IMR-90 (cell line): Measurements from ENCODE around the gene MYORG. TPM values are rescaled to one million over a fixed set of nuclear protein-coding genes. Genes with fewer than 3 reads are reported as not detected.

Experiments
- ATAC-seq: fragments of 200-7000 bp; cut with Tn5 transposase; 2 replicates; pipeline ENCODE4 v1.9.1; 2020; ENCODE audit warnings: low read depth, mild to moderate bottlenecking, moderate library complexity
- BruUV-seq: library from RNA; stranded (reverse); fragments of 400-500 nt; replicated peaks from 2 replicates; lab custom pipeline; 2021; lab: Mats Ljungman, UMichigan
- CTCF ChIA-PET: fragments of 300-600 bp; formaldehyde crosslinking; extraction: SDS; loops from one replicate; lab custom pipeline; 2021; ENCODE audit warnings: antibody characterized with exemption; lab: Yijun Ruan, JAX
- POLR2A ChIA-PET: fragments of 300-600 bp; sonication (Branson Sonifier 250); formaldehyde crosslinking; loops from one replicate; lab custom pipeline; 2022; ENCODE audit warnings: antibody characterized with exemption; ENCODE audit not compliant: unreplicated experiment; lab: Charles Lee
- DNase-seq: peaks from one replicate; pipeline ENCODE4 v3.0.0; 2013
- H2AFZ ChIP-seq: replicated peaks from 2 replicates; pipeline ENCODE3; 2013; ENCODE audit warnings: low read length, mild to moderate bottlenecking; ENCODE audit not compliant: poor library complexity
- H2AK5ac ChIP-seq: 2 replicates; pipeline ENCODE4 v1.6.1; 2013; ENCODE audit warnings: low read depth, low read length, inconsistent platforms
- H2AK9ac ChIP-seq: replicated peaks from 2 replicates; pipeline ENCODE3; 2013; ENCODE audit warnings: mild to moderate bottlenecking, low read depth, low read length, moderate library complexity; ENCODE audit not compliant: poor library complexity
- H2BK120ac ChIP-seq: 2 replicates; pipeline ENCODE4 v1.6.1; 2013; ENCODE audit warnings: low read depth, low read length, inconsistent platforms
- H2BK15ac ChIP-seq: 3 replicates; pipeline ENCODE4 v1.6.1; 2013; ENCODE audit warnings: low read depth, low read length, inconsistent platforms
- H2BK20ac ChIP-seq: 2 replicates; pipeline ENCODE4 v1.6.1; 2013; ENCODE audit warnings: low read depth, mild to moderate bottlenecking, inconsistent platforms, low read length, moderate library complexity
- H2BK5ac ChIP-seq: 2 replicates; pipeline ENCODE4 v1.6.1; 2013; ENCODE audit warnings: mild to moderate bottlenecking, low read depth, low read length, inconsistent platforms; ENCODE audit not compliant: poor library complexity, severe bottlenecking
- H3K14ac ChIP-seq: replicated peaks from 2 replicates; pipeline ENCODE4 v1.6.1; 2013; ENCODE audit warnings: low read depth, low read length, inconsistent platforms
- H3K18ac ChIP-seq: 2 replicates; pipeline ENCODE4 v1.6.1; 2013; ENCODE audit warnings: low read depth, low read length, control low read depth
- H3K23ac ChIP-seq: 2 replicates; pipeline ENCODE4 v1.6.1; 2013; ENCODE audit warnings: low read depth, low read length, inconsistent platforms
- H3K27ac ChIP-seq: 2 replicates; pipeline ENCODE4 v1.5.1; 2013; ENCODE audit warnings: mild to moderate bottlenecking, control low read depth, low read length; ENCODE audit not compliant: insufficient read depth
- H3K27me3 ChIP-seq: 2 replicates; pipeline ENCODE4 v1.6.1; 2013; ENCODE audit warnings: low read length; ENCODE audit not compliant: control insufficient read depth, insufficient read depth
- H3K36me3 ChIP-seq: 2 replicates; pipeline ENCODE4 v1.6.1; 2013; ENCODE audit warnings: low read length, mixed read lengths; ENCODE audit not compliant: control insufficient read depth, insufficient read depth
- H3K4ac ChIP-seq: 2 replicates; pipeline ENCODE4 v1.6.1; 2013; ENCODE audit warnings: low read depth, low read length, inconsistent platforms
- H3K4me1 ChIP-seq: 2 replicates; pipeline ENCODE4 v1.6.1; 2013; ENCODE audit warnings: low read length, mixed read lengths; ENCODE audit not compliant: control insufficient read depth, insufficient read depth
- H3K4me2 ChIP-seq: 2 replicates; pipeline ENCODE4 v1.6.1; 2013; ENCODE audit warnings: low read depth, mild to moderate bottlenecking, control low read depth, low read length, moderate library complexity
- H3K4me3 ChIP-seq: 2 replicates; pipeline ENCODE4 v1.5.1; 2013; ENCODE audit warnings: low read depth, mild to moderate bottlenecking, control low read depth, low read length, moderate library complexity; ENCODE audit not compliant: insufficient read depth
- H3K56ac ChIP-seq: 2 replicates; pipeline ENCODE4 v1.6.1; 2013; ENCODE audit warnings: low read length, inconsistent platforms; ENCODE audit not compliant: insufficient read depth; ENCODE audit errors: extremely low read depth
- H3K79me1 ChIP-seq, 2 experiments: 2 replicates each; pipeline ENCODE4 v1.6.1; 2013; ENCODE audit warnings: low read length in 2 of 2, inconsistent platforms in 1 of 2, low read depth in 1 of 2
- H3K9ac ChIP-seq: 2 replicates; pipeline ENCODE4 v1.6.1; 2013; ENCODE audit warnings: low read depth, low read length, control low read depth
- H3K9me1 ChIP-seq: 2 replicates; pipeline ENCODE4 v1.6.1; 2013; ENCODE audit warnings: low read length, inconsistent platforms; ENCODE audit not compliant: insufficient read depth
- H3K9me3 ChIP-seq: 2 replicates; pipeline ENCODE4 v1.6.1; 2013; ENCODE audit warnings: low read length; ENCODE audit not compliant: control insufficient read depth, insufficient read depth
- H4K20me1 ChIP-seq: 2 replicates; pipeline ENCODE4 v1.6.1; 2013; ENCODE audit warnings: low read length, inconsistent platforms; ENCODE audit not compliant: insufficient read depth
- H4K5ac ChIP-seq: 2 replicates; pipeline ENCODE4 v1.6.1; 2013; ENCODE audit warnings: mild to moderate bottlenecking, low read depth, low read length, control low read depth
- H4K8ac ChIP-seq, 2 experiments: 2 replicates each; pipeline ENCODE4 v1.6.1; 2013; ENCODE audit warnings: low read depth in 2 of 2, low read length in 2 of 2, control low read depth in 1 of 2, inconsistent platforms in 1 of 2
- H4K91ac ChIP-seq: 2 replicates; pipeline ENCODE4 v1.6.1; 2013; ENCODE audit warnings: low read depth, low read length, inconsistent platforms; ENCODE audit not compliant: insufficient read depth
- BHLHE40 ChIP-seq: fragments of 150-350 bp; IDR thresholded peaks from 2 replicates; pipeline ENCODE4 v1.6.1; 2016; ENCODE audit warnings: mild to moderate bottlenecking, low read depth, low read length
- RCOR1 ChIP-seq: IDR thresholded peaks from 2 replicates; pipeline ENCODE4 v1.6.1; 2012; ENCODE audit warnings: mild to moderate bottlenecking, low read length, improper control_type of control experiment; ENCODE audit not compliant: insufficient replicate concordance
- WGBS, 2 experiments: methylation state at CpG; one replicate each; pipeline versions ENCODE4 v1.1.5 to v1.1.7; 2013; ENCODE audit warnings: missing lambda C conversion rate in 2 of 2; ENCODE audit not compliant: insufficient read length in 1 of 2; ENCODE audit errors: extremely low coverage in 2 of 2; 5-methylcytosine and 5-hydroxymethylcytosine counted together
- dilution Hi-C: fragments of 300-500 bp; cut with HindIII; formaldehyde crosslinking; loops from one replicate; pipeline ENCODE4 v1.14.3; 2018; ENCODE audit warnings: low sequenced_read_pairs; ENCODE audit not compliant: unreplicated experiment
- in situ Hi-C: fragments of 300-500 bp; cut with MboI; formaldehyde crosslinking; loops from 3 replicates; pipeline ENCODE4 v1.14.3; 2019; ENCODE audit warnings: low sequenced_read_pairs, inconsistent platforms, mixed read lengths
- intact Hi-C: fragments of 100-400 bp; cut with micrococcal nuclease; formaldehyde crosslinking; loops from 2 replicates; pipeline ENCODE4 v1.10.0; 2022
- polyA plus RNA-seq, 3 experiments: library from polyadenylated mRNA; depleted of rRNA; stranded (reverse); fragments of >200 nt; gene quantifications; 2 replicates each; pipeline ENCODE4 v1.2.3, GENCODE V29; 2012; ENCODE audit warnings: low replicate concordance in 1 of 3
- total RNA-seq: library from RNA; depleted of rRNA; stranded (reverse); fragments of >200 nt; gene quantifications from 2 replicates; pipeline ENCODE4 v1.2.3, GENCODE V29; 2012

Gene MYORG
- total and polyA plus RNA-seq, 2 of the 4 experiments (the other 2 are of a cell fraction), result 0.36 to 0.60 TPM

GRCh38 chr9:34406219-34406618, 29.5 kb upstream of the MYORG start:
- Histone ChIP-seq H3K4me2 (no peak overlapping the region), H4K5ac (no peak overlapping the region), H3K9me3 (no peaks in the 10 kb centered on the region), H2BK15ac (no peak overlapping the region), H2AFZ (no peak overlapping the region), H2AK5ac (no peak overlapping the region), H3K9me1 (peaks cover 4% of the 10 kb centered on the region; the same call in 1 of the 2 replicates), H2AK9ac (no peak overlapping the region), H4K20me1 (peaks cover 53% of the 10 kb centered on the region), H4K8ac (no peak overlapping the region), H3K23ac (no peak overlapping the region), H2BK120ac (no peak overlapping the region), H4K91ac (no peak overlapping the region), H3K14ac (no peak overlapping the region), H3K9ac (no peak overlapping the region), H3K4me1 (no peaks in the 10 kb centered on the region; the same call in 1 of the 2 replicates), H3K27me3 (no peaks in the 10 kb centered on the region), H3K36me3 (peaks cover 21% of the 10 kb centered on the region), H3K27ac (no peak overlapping the region), H2BK20ac (no peak overlapping the region), H3K4ac (no peak overlapping the region), H2BK5ac (no peak overlapping the region), H3K79me1 (peaks cover 7 to 20% of the 10 kb centered on the region in 2 experiments; a peak in 3 of 4 replicates), H3K56ac (no peak overlapping the region), H3K4me3 (no peak overlapping the region), H3K18ac (no peak overlapping the region)
- WGBS, 2 experiments, result no CpG with 5 or more reads among the region's 1 CpG
- BruUV-seq, result no TSS peak
- intact Hi-C loops, result no loop called here
- in situ Hi-C loops, result loop anchor here (5.0 kb wide), 2 partner anchors 86 to 196 kb away; no protein-coding TSS in a partner anchor
- dilution Hi-C loops, result no loop called here
- ChIA-PET CTCF (no interaction called here), POLR2A (no interaction called here)
- no peak for ATAC-seq
- no peak for TF ChIP-seq RCOR1
- no peak for TF ChIP-seq BHLHE40
- no peak for DNase-seq
